ENCODE measurements around the gene ATP6V1G3.

GRCh38 chr1:198535631-198536030, 4.8 kb downstream of the ATP6V1G3 start:
- TF ChIP-seq CTCF (IDR thresholded peaks at IDR 0.05) (no peak), EZH2 (IDR thresholded peaks at IDR 0.05) (no peak), EZH2phosphoT487 (IDR thresholded peaks at IDR 0.05) (no peak)
